Upper lobe of left lung (tissue), 6 donors: ENCODE data around the gene MYO18A. TPM values are rescaled to one million over a fixed set of nuclear protein-coding genes. Genes with fewer than 3 reads are reported as not detected.

Experiments used
- ATAC-seq, 2 donors: fragments of 200-7000 bp; cut with Tn5 transposase; one replicate each; pipeline ENCODE4 v1.9.1; 2022; ENCODE audit warnings: mild to moderate bottlenecking in 2 of 2, moderate library complexity in 2 of 2; ENCODE audit not compliant: low FRiP score in 2 of 2
- DNase-seq, 2 donors: peaks; one replicate each; pipeline ENCODE4 v3.0.0-alpha.2; 2019 to 2020
- H3K27ac ChIP-seq, 4 donors: fragments of 200-600 bp; sonication (generic); one replicate each; pipeline ENCODE4 v1.5.1; 2016 to 2019
- H3K27me3 ChIP-seq, 4 donors: fragments of 200-600 bp; sonication (generic); one replicate each; pipeline ENCODE4 v1.5.1; 2017 to 2019
- H3K36me3 ChIP-seq, 4 donors: fragments of 200-600 bp; sonication (generic); one replicate each; pipeline ENCODE4 v1.5.1; 2016 to 2019
- H3K4me1 ChIP-seq, 4 donors: fragments of 200-600 bp; sonication (generic); one replicate each; pipeline ENCODE4 v1.5.1; 2018 to 2019
- H3K4me3 ChIP-seq, 4 donors: fragments of 200-600 bp; sonication (generic); one replicate each; pipeline ENCODE4 v1.5.1; 2017 to 2019; ENCODE audit warnings: mild to moderate bottlenecking in 2 of 4, moderate library complexity in 1 of 4
- H3K9me3 ChIP-seq, 4 donors: fragments of 200-600 bp; sonication (generic); one replicate each; pipeline ENCODE4 v1.5.1; 2018 to 2019
- CTCF ChIP-seq, 6 experiments: fragments of 450-650 bp in 4 of 6; fragments of 200-600 bp in 2 of 6; sonication (generic) in 2 of 6; IDR thresholded peaks; one replicate each; pipeline ENCODE4 v1.5.1; 2016 to 2019; ENCODE audit warnings: antibody characterized with exemption in 6 of 6
- EP300 ChIP-seq, 4 donors: sonication (generic); formaldehyde crosslinking; IDR thresholded peaks; one replicate each; pipeline ENCODE4 v1.5.1; 2017; ENCODE audit warnings: antibody characterized with exemption in 4 of 4, control low read depth in 2 of 4
- POLR2A ChIP-seq, 4 donors: fragments of 450-650 bp; IDR thresholded peaks; one replicate each; pipeline ENCODE4 v1.5.1; 2016 to 2017; ENCODE audit warnings: antibody characterized with exemption in 4 of 4, mild to moderate bottlenecking in 2 of 4
- POLR2AphosphoS5 ChIP-seq, 2 donors: sonication (generic); formaldehyde crosslinking; IDR thresholded peaks; one replicate each; pipeline ENCODE4 v1.5.1; 2017; ENCODE audit warnings: antibody characterized with exemption in 2 of 2
- WGBS, 2 donors: methylation state at CpG; one replicate each; pipeline ENCODE4 v1.1.5; 2017 to 2018; 5-methylcytosine and 5-hydroxymethylcytosine counted together
- total RNA-seq, 6 donors: library from RNA; depleted of rRNA in 4 of 6; stranded (reverse); fragments of >200 nt in 4 of 6; gene quantifications; one replicate each; pipeline versions ENCODE4 v1.1.0 to v1.2.1, GENCODE V29; 2016 to 2021
- donor health status: DM: no; HTN: no; CAD: no; lungs with moderate emphysema.
- donor health status: DM: no; HTN: yes; CAD: no; lungs with severe emphysema.

The MYO18A gene
- total RNA-seq, 6 donors from 2014 or later: 37.4 to 214 (median 67.4) TPM

- DNase-seq: no peak
- no peak overlapping the region for H3K27ac ChIP-seq
- no peak overlapping the region for H3K4me3 ChIP-seq
- peaks cover 31 to 100% (median 86%) of the 10 kb centered on the region in 4 donors for H3K36me3 ChIP-seq
- H3K4me1 ChIP-seq: no peaks in the 10 kb centered on the region
- no peaks in the 10 kb centered on the region for H3K27me3 ChIP-seq
- TF ChIP-seq EP300 (IDR thresholded peaks at IDR 0.05): no peak
- no peak for TF ChIP-seq POLR2AphosphoS5 (IDR thresholded peaks at IDR 0.05)
- TF ChIP-seq POLR2A (IDR thresholded peaks at IDR 0.05): no peak
- TF ChIP-seq CTCF (IDR thresholded peaks at IDR 0.05): no peak
- 94 to 98% methylated on average over 5 of the region's 5 CpGs for WGBS, 2 donors
- no peaks in the 10 kb centered on the region for H3K9me3 ChIP-seq
- ATAC-seq: no peak
These were observed 80.7 kb downstream of the MYO18A start for GRCh38 chr17:29099527-29099926.

- H3K36me3 ChIP-seq: peaks cover 39 to 100% (median 94%) of the 10 kb centered on the region in 4 donors
- no peak for DNase-seq
- no peak overlapping the region for H3K27ac ChIP-seq
- ATAC-seq: no peak
- H3K4me3 ChIP-seq: no peak overlapping the region
- H3K9me3 ChIP-seq: no peaks in the 10 kb centered on the region
- TF ChIP-seq POLR2AphosphoS5 (IDR thresholded peaks at IDR 0.05) (no peak), CTCF (IDR thresholded peaks at IDR 0.05) (no peak), EP300 (IDR thresholded peaks at IDR 0.05) (no peak), POLR2A (IDR thresholded peaks at IDR 0.05) (no peak)
- H3K27me3 ChIP-seq: no peaks in the 10 kb centered on the region
- 64 to 85% methylated on average over 6 of the region's 6 CpGs for WGBS, 2 donors
- no peaks in the 10 kb centered on the region for H3K4me1 ChIP-seq
These were observed 84.1 kb downstream of the MYO18A start for GRCh38 chr17:29096094-29096493.

- H3K36me3 ChIP-seq: peaks cover 42 to 100% (median 97%) of the 10 kb centered on the region in 4 donors
- TF ChIP-seq EP300 (IDR thresholded peaks at IDR 0.05): no peak
- TF ChIP-seq POLR2AphosphoS5 (IDR thresholded peaks at IDR 0.05): no peak
- TF ChIP-seq CTCF (IDR thresholded peaks at IDR 0.05): no peak
- no peak for TF ChIP-seq POLR2A (IDR thresholded peaks at IDR 0.05)
- H3K27me3 ChIP-seq: no peaks in the 10 kb centered on the region
- no peak for DNase-seq
- no peaks in the 10 kb centered on the region for H3K9me3 ChIP-seq
- no peak overlapping the region for H3K27ac ChIP-seq
- no peak for ATAC-seq
- 91 to 98% methylated on average over 3 to 6 of the region's 6 CpGs for whole genome bisulfite sequencing, 2 donors
- H3K4me1 ChIP-seq: no peaks in the 10 kb centered on the region
- no peak overlapping the region for H3K4me3 ChIP-seq
These were observed 84.8 kb downstream of the MYO18A start for GRCh38 chr17:29095439-29095838.

GRCh38 chr17:29094101-29094708 lies 86.0 kb downstream of the MYO18A start:
- TF ChIP-seq EP300 (IDR thresholded peaks at IDR 0.05): no peak
- TF ChIP-seq POLR2A (IDR thresholded peaks at IDR 0.05): no peak
- no peak for TF ChIP-seq CTCF (IDR thresholded peaks at IDR 0.05)
- no peak for TF ChIP-seq POLR2AphosphoS5 (IDR thresholded peaks at IDR 0.05)
- ATAC-seq: no peak

More at GRCh38 chr17:29094101-29094708, 86.0 kb downstream of the MYO18A start:
- H3K27ac ChIP-seq: no peak overlapping the region
- no peak for DNase-seq
- H3K4me1 ChIP-seq: no peaks in the 10 kb centered on the region
- WGBS, 2 donors: 91 to 96% methylated on average over 11 of the region's 11 CpGs
- H3K27me3 ChIP-seq: no peaks in the 10 kb centered on the region
- peaks cover 41 to 100% (median 98%) of the 10 kb centered on the region in 4 donors for H3K36me3 ChIP-seq
- H3K9me3 ChIP-seq: no peaks in the 10 kb centered on the region
- H3K4me3 ChIP-seq: no peak overlapping the region
